HepG2 (cell line): ENCODE measurements around the gene RNPS1. TPM values are rescaled to one million over a fixed set of nuclear protein-coding genes. Genes with fewer than 3 reads are reported as not detected.

Source experiments
- DDIT3 ChIP-seq: sonication (generic); formaldehyde crosslinking; IDR thresholded peaks from 2 replicates; pipeline ENCODE4 v1.4.0; 2020; ENCODE audit warnings: mild to moderate bottlenecking, missing genetic modification reagents
- DMAP1 ChIP-seq: IDR thresholded peaks from 2 replicates; pipeline ENCODE4 v1.6.1; 2016
- FOXM1 ChIP-seq: sonication (generic); formaldehyde crosslinking; IDR thresholded peaks from 2 replicates; pipeline ENCODE4 v1.5.0; 2020; ENCODE audit warnings: missing genetic modification reagents
- HNRNPK ChIP-seq: fragments of 200-400 bp; formaldehyde crosslinking; IDR thresholded peaks from 2 replicates; pipeline ENCODE4 v1.6.1; 2018; ENCODE audit warnings: low read length, low read depth, moderate library complexity, mild to moderate bottlenecking; ENCODE audit not compliant: poor library complexity, severe bottlenecking
- HOMEZ ChIP-seq: IDR thresholded peaks from 2 replicates; pipeline ENCODE4 v1.6.1; 2016; ENCODE audit warnings: low read depth
- MED13 ChIP-seq: sonication (generic); formaldehyde crosslinking; IDR thresholded peaks from 2 replicates; pipeline ENCODE4 v1.5.0; 2020; ENCODE audit warnings: missing genetic modification reagents
- MYNN ChIP-seq: sonication (generic); formaldehyde crosslinking; IDR thresholded peaks from 2 replicates; pipeline ENCODE4 v1.4.0; 2020; ENCODE audit warnings: mild to moderate bottlenecking, low read depth, missing genetic modification reagents
- NFYB ChIP-seq: sonication (generic); formaldehyde crosslinking; IDR thresholded peaks from 2 replicates; pipeline ENCODE4 v1.4.0; 2020; ENCODE audit warnings: missing genetic modification reagents
- PATZ1 ChIP-seq: sonication (generic); formaldehyde crosslinking; IDR thresholded peaks from 2 replicates; pipeline ENCODE4 v1.4.0; 2020; ENCODE audit warnings: missing genetic modification reagents
- PHF5A ChIP-seq: IDR thresholded peaks from one replicate; pipeline ENCODE4 v1.6.1; 2018; ENCODE audit warnings: low read depth, missing genetic modification reagents; ENCODE audit not compliant: unreplicated experiment
- PLRG1 ChIP-seq: fragments of 450-650 bp; conservative IDR thresholded peaks from 2 replicates; pipeline ENCODE4 v1.6.1; 2016
- RCOR2 ChIP-seq: IDR thresholded peaks from 2 replicates; pipeline ENCODE4 v1.6.1; 2016; ENCODE audit warnings: missing biosample characterization, missing genetic modification reagents
- RFX3 ChIP-seq: IDR thresholded peaks from 2 replicates; pipeline ENCODE4 v1.6.1; 2016; ENCODE audit warnings: missing biosample characterization, missing genetic modification reagents
- SMARCE1 ChIP-seq: fragments of 450-650 bp; IDR thresholded peaks from 2 replicates; pipeline ENCODE4 v1.6.1; 2017; ENCODE audit warnings: borderline replicate concordance
- ZC3H13 ChIP-seq: sonication (generic); formaldehyde crosslinking; IDR thresholded peaks from 2 replicates; pipeline ENCODE4 v1.8.1; 2023; ENCODE audit warnings: mild to moderate bottlenecking, missing genetic modification reagents, moderate library complexity
- ZKSCAN8 ChIP-seq: IDR thresholded peaks from 2 replicates; pipeline ENCODE4 v1.6.1; 2016; ENCODE audit warnings: borderline replicate concordance, missing genetic modification reagents, missing compliant biosample characterization
- ZNF589 ChIP-seq: sonication (generic); formaldehyde crosslinking; conservative IDR thresholded peaks from 2 replicates; pipeline ENCODE4 v1.8.0; 2022; ENCODE audit warnings: mild to moderate bottlenecking, moderate library complexity, missing genetic modification reagents
- ZNF713 ChIP-seq: sonication (generic); formaldehyde crosslinking; IDR thresholded peaks from 2 replicates; pipeline ENCODE4 v1.4.0; 2020; ENCODE audit warnings: mild to moderate bottlenecking, missing genetic modification reagents
- polyA plus RNA-seq, 8 experiments: library from polyadenylated mRNA; depleted of rRNA in 3 of 8; stranded (reverse) in 7 of 8; unstranded in 1 of 8; fragments of >200 nt; fragmentation: Illumina TruSeq in 4 of 8; extraction: Trizol in 4 of 8; gene quantifications; 2 replicates each; pipeline versions ENCODE4 v1.2.1 to v1.2.3, GENCODE V29; 2011 to 2016; ENCODE audit warnings: low read depth in 4 of 8, missing spikeins in 1 of 8, mixed read lengths in 1 of 8; ENCODE audit not compliant: insufficient read depth in 1 of 8
- total RNA-seq, 5 experiments: library from RNA; depleted of rRNA; stranded (reverse); fragments of >200 nt; fragmentation: Illumina TruSeq; extraction: Trizol; gene quantifications; 2 replicates each; pipeline ENCODE4 v1.2.3, GENCODE V29; 2016; ENCODE audit warnings: low read depth in 1 of 5
- TF ChIP-seq, protein P1 (sequence below): sonication (generic); formaldehyde crosslinking; IDR thresholded peaks from 2 replicates; pipeline ENCODE4 v1.5.1; 2020; ENCODE audit warnings: missing genetic modification reagents, mild to moderate bottlenecking, borderline replicate concordance
- TF ChIP-seq, protein P2 (sequence below): sonication (generic); formaldehyde crosslinking; IDR thresholded peaks from 2 replicates; pipeline ENCODE4 v1.9.0; 2021; ENCODE audit warnings: missing genetic modification reagents, borderline replicate concordance

Gene RNPS1
- total and polyA plus RNA-seq, 2 of the 13 experiments (the other 11 are each of a cell fraction or from before 2014, with no cell fraction given): 126 to 133 TPM

DNA sequence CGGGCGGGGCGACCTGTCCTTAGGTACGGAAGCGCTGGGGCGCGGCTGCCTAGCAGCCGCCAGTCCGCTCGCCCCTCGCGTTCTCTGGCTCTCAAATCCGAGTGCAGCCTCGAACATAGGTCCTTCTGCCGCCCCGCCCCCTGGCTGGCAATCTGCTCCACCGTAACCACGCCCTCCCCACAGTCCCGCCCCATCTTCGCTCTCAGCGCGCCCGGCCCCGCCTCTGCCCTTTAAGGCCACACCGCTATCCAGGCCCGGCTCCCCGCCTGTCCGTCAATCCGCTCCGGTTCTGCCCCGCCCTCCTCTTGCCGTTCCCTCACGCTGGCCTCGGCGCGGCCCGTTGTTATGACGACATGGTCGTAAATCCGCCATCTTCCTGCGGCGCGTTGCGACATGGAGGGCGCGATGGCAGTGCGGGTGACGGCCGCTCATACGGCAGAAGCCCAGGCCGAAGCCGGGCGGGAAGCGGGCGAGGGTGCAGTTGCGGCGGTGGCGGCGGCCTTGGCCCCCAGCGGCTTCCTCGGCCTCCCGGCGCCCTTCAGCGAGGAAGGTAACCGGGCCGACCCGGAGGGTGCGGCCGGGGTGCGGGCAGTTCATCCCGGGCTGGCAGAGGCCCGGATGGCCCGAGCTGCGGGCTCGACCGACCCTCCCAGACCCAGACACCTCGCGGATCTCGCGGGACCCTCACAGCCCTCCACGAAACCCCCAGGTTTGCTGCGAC lies 44.5 kb downstream of the RNPS1 start, which contains the start of gene E4F1 (continued):
- TF ChIP-seq ZC3H13 (CRISPR knock-in tag) (no peak; the same call in 1 of the 2 replicates), DDIT3 (CRISPR knock-in tag) (no peak), MYNN (CRISPR knock-in tag) (no peak), SMARCE1 (no peak), NFYB (CRISPR knock-in tag) (peak; percentile 11; the same call in 1 of the 2 replicates), PLRG1 (no peak), RCOR2 (CRISPR knock-in tag) (no peak), DMAP1 (peak; percentile 69), MED13 (CRISPR knock-in tag) (peak; percentile 75; the same call in 1 of the 2 replicates), HNRNPK (peak; percentile 63), ZKSCAN8 (peak; percentile 56; the same call in 1 of the 2 replicates), RFX3 (CRISPR knock-in tag) (peak; percentile 95), FOXM1 (CRISPR knock-in tag) (no peak), PHF5A (CRISPR knock-in tag) (no peak), HOMEZ (CRISPR knock-in tag) (no peak), ZNF713 (CRISPR knock-in tag) (no peak), PATZ1 (CRISPR knock-in tag) (peak; percentile 37), ZNF589 (peak; percentile 69; the same call in 1 of the 2 replicates)
- TF ChIP-seq, protein P1, sequence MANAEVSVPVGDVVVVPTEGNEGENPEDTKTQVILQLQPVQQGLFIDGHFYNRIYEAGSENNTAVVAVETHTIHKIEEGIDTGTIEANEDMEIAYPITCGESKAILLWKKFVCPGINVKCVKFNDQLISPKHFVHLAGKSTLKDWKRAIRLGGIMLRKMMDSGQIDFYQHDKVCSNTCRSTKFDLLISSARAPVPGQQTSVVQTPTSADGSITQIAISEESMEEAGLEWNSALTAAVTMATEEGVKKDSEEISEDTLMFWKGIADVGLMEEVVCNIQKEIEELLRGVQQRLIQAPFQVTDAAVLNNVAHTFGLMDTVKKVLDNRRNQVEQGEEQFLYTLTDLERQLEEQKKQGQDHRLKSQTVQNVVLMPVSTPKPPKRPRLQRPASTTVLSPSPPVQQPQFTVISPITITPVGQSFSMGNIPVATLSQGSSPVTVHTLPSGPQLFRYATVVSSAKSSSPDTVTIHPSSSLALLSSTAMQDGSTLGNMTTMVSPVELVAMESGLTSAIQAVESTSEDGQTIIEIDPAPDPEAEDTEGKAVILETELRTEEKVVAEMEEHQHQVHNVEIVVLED (CRISPR knock-in tag): peak; percentile 95
- TF ChIP-seq, protein P2, sequence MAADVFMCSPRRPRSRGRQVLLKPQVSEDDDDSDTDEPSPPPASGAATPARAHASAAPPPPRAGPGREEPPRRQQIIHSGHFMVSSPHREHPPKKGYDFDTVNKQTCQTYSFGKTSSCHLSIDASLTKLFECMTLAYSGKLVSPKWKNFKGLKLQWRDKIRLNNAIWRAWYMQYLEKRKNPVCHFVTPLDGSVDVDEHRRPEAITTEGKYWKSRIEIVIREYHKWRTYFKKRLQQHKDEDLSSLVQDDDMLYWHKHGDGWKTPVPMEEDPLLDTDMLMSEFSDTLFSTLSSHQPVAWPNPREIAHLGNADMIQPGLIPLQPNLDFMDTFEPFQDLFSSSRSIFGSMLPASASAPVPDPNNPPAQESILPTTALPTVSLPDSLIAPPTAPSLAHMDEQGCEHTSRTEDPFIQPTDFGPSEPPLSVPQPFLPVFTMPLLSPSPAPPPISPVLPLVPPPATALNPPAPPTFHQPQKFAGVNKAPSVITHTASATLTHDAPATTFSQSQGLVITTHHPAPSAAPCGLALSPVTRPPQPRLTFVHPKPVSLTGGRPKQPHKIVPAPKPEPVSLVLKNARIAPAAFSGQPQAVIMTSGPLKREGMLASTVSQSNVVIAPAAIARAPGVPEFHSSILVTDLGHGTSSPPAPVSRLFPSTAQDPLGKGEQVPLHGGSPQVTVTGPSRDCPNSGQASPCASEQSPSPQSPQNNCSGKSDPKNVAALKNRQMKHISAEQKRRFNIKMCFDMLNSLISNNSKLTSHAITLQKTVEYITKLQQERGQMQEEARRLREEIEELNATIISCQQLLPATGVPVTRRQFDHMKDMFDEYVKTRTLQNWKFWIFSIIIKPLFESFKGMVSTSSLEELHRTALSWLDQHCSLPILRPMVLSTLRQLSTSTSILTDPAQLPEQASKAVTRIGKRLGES: 0 out of 2 replicates have a peak, but pooled peaks have one; percentile 26
